NCI-H748 (cell line): Measurements from ENCODE around the gene RAD50.
"Not testable (repeated sequence)": the region's sequence is repeated elsewhere in the genome, so short reads cannot be mapped to it uniquely, and the experiment has no call there.

Experiments used
- DNase-seq: peaks from one replicate; lab custom pipeline; 2025; ENCODE audit not compliant: unreplicated experiment; lab: John Stamatoyannopoulos, UW

RAD50 gene

GRCh38 chr5:132629230-132629944 is 72.6 kb downstream of the RAD50 start:
- no peak for DNase-seq

DNA sequence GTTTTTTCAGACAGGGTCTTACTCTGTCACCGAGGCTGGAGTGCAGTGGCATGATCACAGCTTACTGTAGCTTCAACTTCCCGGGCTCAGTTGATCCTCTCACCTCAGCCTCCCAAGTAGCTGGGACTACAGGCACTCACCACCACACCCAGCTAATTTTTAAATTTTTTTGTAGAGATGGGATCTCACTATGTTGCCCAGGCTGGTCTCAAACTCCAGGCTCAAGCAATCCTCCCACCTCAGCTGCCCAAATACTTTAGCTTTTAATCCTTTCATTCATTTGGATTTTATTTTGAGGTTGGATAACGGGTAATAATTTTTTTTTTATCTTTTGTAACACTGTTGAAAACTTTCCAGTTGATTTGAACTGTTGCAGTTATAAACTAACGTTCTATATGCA is 76.8 kb downstream of the RAD50 start:
- DNase-seq = not testable (repeated sequence)

GRCh38 chr5:132635873-132636272 is 79.1 kb downstream of the RAD50 start:
- DNase-seq = no peak

GRCh38 chr5:132637241-132637640 is 80.5 kb downstream of the RAD50 start:
- DNase-seq = no peak

DNA sequence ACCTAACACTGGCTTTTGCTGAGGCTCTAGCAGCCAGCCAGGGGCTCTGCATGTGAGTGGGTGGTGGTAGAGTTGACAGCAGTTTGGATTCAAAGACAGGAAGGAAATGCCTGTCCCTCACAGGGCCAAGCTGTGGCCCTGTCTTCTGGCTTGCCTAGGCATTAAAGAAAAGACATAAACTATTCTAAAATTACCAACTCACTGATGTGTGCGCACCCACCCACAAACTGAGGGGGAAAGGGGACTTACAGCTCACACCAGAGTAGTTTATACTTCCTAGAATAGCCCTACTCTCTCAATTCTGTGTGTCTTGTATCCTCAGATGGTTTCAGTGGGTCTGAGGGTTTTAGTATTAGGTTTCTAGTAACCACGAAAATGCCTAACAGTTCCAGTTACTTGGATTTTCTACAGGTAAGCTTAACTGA is 82.9 kb downstream of the RAD50 start:
- DNase-seq = no peak

DNA sequence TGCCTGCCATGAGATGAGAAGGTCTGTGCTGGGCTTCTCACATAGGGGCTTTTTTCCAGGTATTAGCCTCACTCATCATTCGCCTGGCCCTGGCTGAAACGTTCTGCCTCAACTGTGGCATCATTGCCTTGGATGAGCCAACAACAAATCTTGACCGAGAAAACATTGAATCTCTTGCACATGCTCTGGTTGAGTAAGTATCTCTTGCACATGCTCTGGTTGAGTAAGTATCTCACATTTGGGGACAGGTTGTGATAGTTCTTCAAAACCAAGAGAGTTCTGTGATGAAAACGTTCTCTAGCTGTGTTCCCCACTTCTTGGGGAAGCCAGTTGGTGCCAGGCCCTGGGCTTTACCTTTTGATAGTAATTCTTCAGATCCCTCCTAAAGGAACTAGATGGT is 83.8 kb downstream of the RAD50 start:
- DNase-seq = no peak

GRCh38 chr5:132641241-132641723 is 84.5 kb downstream of the RAD50 start:
- no peak for DNase-seq

GRCh38 chr5:132641841-132642240 is 85.1 kb downstream of the RAD50 start:
- DNase-seq = no peak

DNA sequence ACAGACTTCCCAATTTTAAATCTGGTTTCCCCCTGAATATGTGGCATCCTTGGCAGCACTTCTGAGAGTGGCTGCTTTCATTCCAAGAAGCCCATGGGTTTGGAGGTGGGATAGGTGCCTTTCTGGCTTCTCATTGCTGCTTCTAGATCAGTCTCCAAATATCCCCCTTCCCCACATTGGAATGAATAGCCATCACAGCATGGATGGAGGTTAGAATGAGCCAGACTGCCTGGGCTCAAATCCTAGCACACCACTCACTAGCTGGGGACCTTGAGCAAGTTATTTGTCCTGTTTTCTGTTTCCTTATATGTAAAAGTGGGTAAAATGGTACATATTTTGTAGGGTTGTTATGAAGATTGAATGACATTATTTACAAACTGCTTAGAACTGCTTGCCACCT is 87.4 kb downstream of the RAD50 start:
- DNase-seq = no peak

GRCh38 chr5:132646583-132647266 is 89.9 kb downstream of the RAD50 start:
- DNase-seq = no peak

GRCh38 chr5:132647473-132647872 is 90.7 kb downstream of the RAD50 start:
- DNase-seq = no peak

- no peak for DNase-seq
Measured at GRCh38 chr5:132648355-132648754, 91.6 kb downstream of the RAD50 start.

GRCh38 chr5:132651838-132652469 is 95.2 kb downstream of the RAD50 start:
- DNase-seq = peak; percentile 78

GRCh38 chr5:132653716-132654115 is 96.9 kb downstream of the RAD50 start:
- DNase-seq = no peak

- peak; percentile 59 for DNase-seq
Measured at GRCh38 chr5:132655821-132656773, 99.3 kb downstream of the RAD50 start.

DNA sequence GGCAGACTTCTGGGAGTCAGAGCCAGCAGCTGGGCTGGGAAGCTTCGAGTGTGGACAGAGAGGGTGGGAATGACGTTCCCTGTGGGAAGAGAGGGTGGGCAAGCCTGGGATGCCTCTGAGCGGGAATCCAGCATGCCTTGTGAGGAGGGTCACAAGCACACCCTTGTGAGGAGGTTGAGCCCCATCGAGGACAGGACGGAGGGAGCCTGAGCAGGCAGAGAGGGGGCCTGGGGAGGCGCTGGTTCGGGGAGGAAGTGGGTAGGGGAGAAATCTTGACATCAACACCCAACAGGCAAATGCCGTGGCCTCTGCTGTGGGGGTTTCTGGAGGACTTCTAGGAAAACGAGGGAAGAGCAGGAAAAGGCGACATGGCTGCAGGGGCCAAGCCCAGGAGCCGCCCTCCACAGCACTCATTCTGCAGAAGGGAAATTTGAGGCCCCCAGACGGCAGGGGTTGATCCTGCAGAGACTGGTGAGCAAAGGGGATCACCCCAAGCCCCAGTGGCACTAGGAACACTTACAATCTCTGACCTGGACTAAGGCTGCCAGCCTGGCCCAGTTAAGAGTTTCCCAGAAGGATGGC is 100.1 kb downstream of the RAD50 start:
- DNase-seq = no peak

GRCh38 chr5:132657676-132658380 is 101.1 kb downstream of the RAD50 start, which contains the start of gene IL13:
TSS of gene IL13 (plus strand) at chr5:132658173. CDS start at chr5:132658187, 14 bp downstream.
- no peak for DNase-seq

DNA sequence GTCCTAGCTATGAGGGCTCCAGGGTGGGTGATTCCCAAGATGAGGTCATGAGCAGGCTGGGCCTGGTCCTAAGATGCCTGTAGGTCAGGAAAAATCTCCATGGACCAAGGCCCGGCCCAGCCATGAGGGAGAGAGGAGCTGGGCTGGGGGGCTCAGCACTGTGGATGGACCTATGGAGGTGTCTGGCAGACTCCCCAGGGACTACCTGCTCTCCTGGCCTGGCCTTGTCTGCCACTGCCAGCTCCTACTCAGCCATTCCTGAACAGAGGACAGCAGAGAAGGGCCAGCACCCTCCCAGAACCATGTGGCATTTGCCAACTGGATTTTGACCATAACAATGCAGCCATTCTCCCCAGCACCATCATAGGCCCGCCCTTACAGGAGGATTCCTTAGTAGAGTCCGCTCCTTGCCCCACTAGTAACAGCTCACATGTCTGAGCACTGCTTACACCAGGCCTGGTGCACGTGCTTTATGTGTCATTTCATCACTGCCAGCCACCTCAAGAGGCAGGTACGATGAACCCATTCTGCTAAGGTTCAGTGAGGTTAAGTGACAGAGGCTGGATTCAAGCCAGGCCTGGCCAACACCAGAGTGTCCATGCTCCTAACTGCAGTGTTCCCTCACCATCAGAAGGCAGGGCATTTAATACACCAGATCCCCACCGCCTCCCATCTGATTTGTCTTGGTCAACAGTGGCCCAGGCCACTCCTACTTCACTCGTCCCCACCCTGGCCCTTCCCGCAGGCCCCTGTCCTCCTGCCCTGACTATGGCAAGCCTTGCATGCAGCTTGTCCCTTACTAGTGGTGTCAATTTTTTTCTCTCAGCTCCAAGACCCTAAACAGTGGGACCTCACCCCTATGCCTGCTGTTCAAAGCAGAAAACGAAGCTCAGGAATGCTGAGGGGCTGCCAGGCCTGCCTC is 101.9 kb downstream of the RAD50 start:
- DNase-seq = no peak
